SH-SY5Y (cell line): ENCODE results near the gene FOXN3.

Experiments used
- GATA2 ChIP-seq: IDR thresholded peaks from 2 replicates; pipeline ENCODE4 v1.6.1; 2011; ENCODE audit warnings: mild to moderate bottlenecking, low read depth, low read length
- GATA3 ChIP-seq: IDR thresholded peaks from 2 replicates; pipeline ENCODE4 v1.6.1; 2011; ENCODE audit warnings: low read depth, mild to moderate bottlenecking, low read length, moderate library complexity

DNA sequence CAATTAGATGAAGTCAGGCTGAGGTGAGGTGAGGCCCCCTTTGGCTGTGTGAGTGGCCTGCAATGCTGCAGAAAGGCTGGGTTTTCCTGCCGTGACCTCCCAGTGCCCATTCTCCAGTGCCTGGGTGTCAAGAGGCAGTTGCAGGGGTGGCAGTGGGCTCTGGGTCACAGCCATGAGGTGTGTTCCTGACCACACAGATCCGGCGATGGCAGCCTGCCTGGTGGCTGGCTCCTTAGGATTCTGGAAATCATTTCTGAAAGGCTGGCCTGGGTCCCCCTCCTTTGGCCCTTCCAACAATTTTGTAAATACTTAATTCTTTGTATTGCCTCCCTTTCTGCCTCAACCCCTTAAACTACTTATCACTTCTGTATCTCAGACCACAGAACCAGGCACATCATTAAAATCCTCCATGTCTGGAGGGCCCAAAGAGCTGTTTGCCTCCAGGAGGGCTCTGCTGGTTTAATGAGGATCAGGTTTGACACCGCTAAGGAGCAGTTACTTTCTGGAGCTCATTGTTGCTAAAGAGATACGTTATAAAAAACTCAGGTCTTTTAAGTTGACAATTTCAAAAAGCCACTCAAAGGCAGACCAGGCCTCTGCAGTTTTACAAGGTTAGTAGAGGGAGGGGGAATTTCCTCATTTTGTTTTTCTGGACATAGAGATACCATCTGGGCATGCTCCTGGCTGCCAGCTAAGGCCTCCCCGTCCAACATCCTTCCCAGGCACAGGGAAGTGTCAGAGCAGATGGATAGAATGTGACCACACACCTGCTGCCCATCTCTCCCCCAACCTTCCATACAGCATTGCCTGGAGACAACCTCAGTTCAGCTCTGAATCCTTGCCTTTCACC is 204.4 kb downstream of the FOXN3 start:
- TF ChIP-seq GATA2 (peak; percentile 85), GATA3 (peak; percentile 61)
